Lower lobe of right lung (tissue), 2 donors: ENCODE measurements around the gene TSPAN9. TPM values are rescaled to one million over a fixed set of nuclear protein-coding genes. Genes with fewer than 3 reads are reported as not detected.

ENCODE experiments used
- ATAC-seq, 2 donors: fragments of 200-7000 bp; cut with Tn5 transposase; one replicate each; pipeline ENCODE4 v1.9.1; 2020 to 2022; ENCODE audit warnings: mild to moderate bottlenecking in 2 of 2, moderate library complexity in 2 of 2
- DNase-seq: peaks from one replicate; pipeline ENCODE4 v3.0.0-alpha.2; 2020
- H3K27ac ChIP-seq: fragments of 200-600 bp; one replicate; pipeline ENCODE4 v1.8.0; 2022
- H3K27me3 ChIP-seq: fragments of 200-600 bp; one replicate; pipeline ENCODE4 v1.8.0; 2022; ENCODE audit warnings: low read depth
- H3K36me3 ChIP-seq: fragments of 200-600 bp; one replicate; pipeline ENCODE4 v1.8.0; 2022; ENCODE audit warnings: mild to moderate bottlenecking
- H3K4me1 ChIP-seq: fragments of 200-600 bp; one replicate; pipeline ENCODE4 v1.8.0; 2022
- H3K4me3 ChIP-seq: fragments of 200-600 bp; one replicate; pipeline ENCODE4 v1.8.0; 2022; ENCODE audit warnings: mild to moderate bottlenecking
- H3K9me3 ChIP-seq: fragments of 200-600 bp; one replicate; pipeline ENCODE4 v1.8.0; 2022
- intact Hi-C: fragments of 100-400 bp; cut with DNase I; formaldehyde crosslinking; loops from one replicate; pipeline ENCODE4 v1.11.0; 2022
- total RNA-seq: library from RNA; stranded (reverse); fragmentation: NEBNext Ultra II Directional; extraction: Animal tissue kit (Norgen Biotek cat#: 25700); gene quantifications from one replicate; pipeline ENCODE4 v1.2.1, GENCODE V29; 2021
- TF ChIP-seq, protein P1 (sequence below): fragments of 200-600 bp; IDR thresholded peaks from one replicate; pipeline ENCODE4 v1.8.0; 2022; ENCODE audit warnings: antibody characterized with exemption, mild to moderate bottlenecking
- donor health status: DM: no; HTN: yes; CAD: no; lungs with severe emphysema.

The TSPAN9 gene
- total RNA-seq, 1 donor from 2014 or later: 61.1 TPM

GRCh38 chr12:3310271-3311026, 233.3 kb downstream of the TSPAN9 start:
- peaks cover 6% of the 10 kb centered on the region for H3K27me3 ChIP-seq
- no peak overlapping the region for H3K27ac ChIP-seq
- DNase-seq: no peak
- H3K36me3 ChIP-seq: no peaks in the 10 kb centered on the region
- intact Hi-C loops: no loop called here
- ATAC-seq: no peak
- H3K4me1 ChIP-seq: peaks cover 4% of the 10 kb centered on the region
- no peaks in the 10 kb centered on the region for H3K9me3 ChIP-seq
- TF ChIP-seq, protein P1, sequence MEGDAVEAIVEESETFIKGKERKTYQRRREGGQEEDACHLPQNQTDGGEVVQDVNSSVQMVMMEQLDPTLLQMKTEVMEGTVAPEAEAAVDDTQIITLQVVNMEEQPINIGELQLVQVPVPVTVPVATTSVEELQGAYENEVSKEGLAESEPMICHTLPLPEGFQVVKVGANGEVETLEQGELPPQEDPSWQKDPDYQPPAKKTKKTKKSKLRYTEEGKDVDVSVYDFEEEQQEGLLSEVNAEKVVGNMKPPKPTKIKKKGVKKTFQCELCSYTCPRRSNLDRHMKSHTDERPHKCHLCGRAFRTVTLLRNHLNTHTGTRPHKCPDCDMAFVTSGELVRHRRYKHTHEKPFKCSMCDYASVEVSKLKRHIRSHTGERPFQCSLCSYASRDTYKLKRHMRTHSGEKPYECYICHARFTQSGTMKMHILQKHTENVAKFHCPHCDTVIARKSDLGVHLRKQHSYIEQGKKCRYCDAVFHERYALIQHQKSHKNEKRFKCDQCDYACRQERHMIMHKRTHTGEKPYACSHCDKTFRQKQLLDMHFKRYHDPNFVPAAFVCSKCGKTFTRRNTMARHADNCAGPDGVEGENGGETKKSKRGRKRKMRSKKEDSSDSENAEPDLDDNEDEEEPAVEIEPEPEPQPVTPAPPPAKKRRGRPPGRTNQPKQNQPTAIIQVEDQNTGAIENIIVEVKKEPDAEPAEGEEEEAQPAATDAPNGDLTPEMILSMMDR: no peak
- no peak overlapping the region for H3K4me3 ChIP-seq

GRCh38 chr12:3311027-3311402, 233.8 kb downstream of the TSPAN9 start:
- peaks cover 7% of the 10 kb centered on the region for H3K4me1 ChIP-seq
- ATAC-seq: no peak
- no peak overlapping the region for H3K4me3 ChIP-seq
- peaks cover 6% of the 10 kb centered on the region for H3K27me3 ChIP-seq
- intact Hi-C loops: no loop called here
- DNase-seq: no peak
- no peak overlapping the region for H3K27ac ChIP-seq
- H3K9me3 ChIP-seq: no peaks in the 10 kb centered on the region
- no peaks in the 10 kb centered on the region for H3K36me3 ChIP-seq
- TF ChIP-seq, protein P1: no peak

- H3K4me3 ChIP-seq: no peak overlapping the region
- intact Hi-C loops: no loop called here
- ATAC-seq (no peak), DNase-seq (no peak)
- H3K9me3 ChIP-seq: no peaks in the 10 kb centered on the region
- H3K27me3 ChIP-seq: peaks cover 6% of the 10 kb centered on the region
- H3K36me3 ChIP-seq: no peaks in the 10 kb centered on the region
- H3K27ac ChIP-seq: no peak overlapping the region
- H3K4me1 ChIP-seq: peaks cover 7% of the 10 kb centered on the region
- TF ChIP-seq, protein P1: no peak
These were observed 234.4 kb downstream of the TSPAN9 start for GRCh38 chr12:3311491-3312103.

- peaks cover 7% of the 10 kb centered on the region for H3K4me1 ChIP-seq
- H3K27ac ChIP-seq: no peak overlapping the region
- TF ChIP-seq, protein P1: no peak
- ATAC-seq (no peak), DNase-seq (no peak)
- H3K27me3 ChIP-seq: peaks cover 6% of the 10 kb centered on the region
- no peaks in the 10 kb centered on the region for H3K36me3 ChIP-seq
- intact Hi-C loops: no loop called here
- H3K9me3 ChIP-seq: no peaks in the 10 kb centered on the region
- no peak overlapping the region for H3K4me3 ChIP-seq
These were observed 235.9 kb downstream of the TSPAN9 start for GRCh38 chr12:3313066-3313465.

DNA sequence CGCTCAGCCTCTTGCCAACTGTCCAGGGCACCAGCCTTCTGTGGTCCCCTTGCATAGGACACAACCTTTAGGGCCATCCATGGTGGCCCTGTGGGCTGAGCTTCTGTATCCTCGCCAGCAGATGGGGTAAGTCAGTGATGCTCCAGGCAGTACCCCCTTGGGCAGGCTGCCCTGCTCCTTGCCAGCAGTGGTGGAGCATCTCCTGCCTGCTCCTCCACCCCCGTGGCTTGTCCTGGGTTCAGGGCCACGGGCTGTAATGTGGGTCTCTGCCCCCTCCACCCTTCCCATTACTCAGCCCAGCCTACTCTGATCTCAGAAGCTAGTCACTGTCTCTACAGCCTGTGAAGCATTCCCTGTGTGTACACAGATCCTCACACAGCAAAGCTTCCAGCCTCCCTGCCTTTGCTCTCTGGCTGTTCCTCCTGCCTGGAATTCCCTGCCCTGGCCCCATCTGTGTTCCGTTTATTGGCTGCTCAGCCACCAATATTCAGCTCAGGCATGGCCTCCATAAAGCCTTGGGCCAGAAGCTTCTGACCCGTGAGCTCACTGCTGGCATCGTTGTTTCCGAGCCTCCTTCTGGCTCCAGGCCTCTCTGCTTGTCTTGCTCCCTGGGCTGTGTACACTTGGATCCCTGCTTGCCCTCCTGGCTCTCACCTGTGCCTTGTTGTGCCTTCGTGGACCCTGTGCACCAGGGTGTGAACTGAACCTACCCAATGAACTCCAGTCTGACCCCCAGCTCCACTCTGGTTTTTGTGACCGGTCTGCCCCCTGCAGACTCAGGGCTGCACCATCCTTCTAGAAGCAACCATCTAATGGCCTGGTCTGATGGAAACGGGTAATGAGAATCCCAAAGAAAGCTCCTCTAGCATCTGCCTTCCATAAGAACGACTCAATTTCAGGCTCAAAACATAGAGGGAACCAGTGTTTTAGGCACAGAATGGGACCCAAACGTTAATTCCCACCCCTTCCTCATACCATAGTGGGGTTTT, 236.8 kb downstream of the TSPAN9 start:
- intact Hi-C loops: no loop called here
- TF ChIP-seq, protein P1: peak; percentile 26
- ATAC-seq (peak in 1 of 2 donors; percentile 20), DNase-seq (no peak)
- Histone ChIP-seq H3K4me3 (no peak overlapping the region), H3K9me3 (no peaks in the 10 kb centered on the region), H3K27me3 (no peaks in the 10 kb centered on the region), H3K36me3 (no peaks in the 10 kb centered on the region), H3K4me1 (peaks cover 7% of the 10 kb centered on the region), H3K27ac (no peak overlapping the region)
